Endodermal cell (in vitro differentiated cells): ENCODE measurements around the gene GPR107. TPM values are rescaled to one million over a fixed set of nuclear protein-coding genes. Genes with fewer than 3 reads are reported as not detected.

ENCODE experiments used
- DNase-seq: peaks from one replicate; pipeline ENCODE4 v3.0.0-alpha.2; 2017
- H3K27ac ChIP-seq: 2 replicates; pipeline ENCODE4 v1.5.1; 2013; ENCODE audit warnings: mild to moderate bottlenecking, low read depth, low read length, moderate library complexity
- H3K27me3 ChIP-seq: 2 replicates; pipeline ENCODE4 v1.6.1; 2013; ENCODE audit warnings: mild to moderate bottlenecking, low read length, moderate library complexity; ENCODE audit not compliant: insufficient read depth, control insufficient read depth, poor library complexity, severe bottlenecking
- H3K36me3 ChIP-seq: 2 replicates; pipeline ENCODE4 v1.7.0; 2013; ENCODE audit warnings: mild to moderate bottlenecking, low read length, moderate library complexity; ENCODE audit not compliant: control insufficient read depth, insufficient read depth
- H3K4me1 ChIP-seq: one replicate; pipeline ENCODE4 v1.7.0; 2013; ENCODE audit warnings: low read length; ENCODE audit not compliant: control insufficient read depth, insufficient read depth
- H3K4me3 ChIP-seq: 2 replicates; pipeline ENCODE4 v1.5.1; 2013; ENCODE audit warnings: mild to moderate bottlenecking, low read length, moderate library complexity
- H3K9ac ChIP-seq: 2 replicates; pipeline ENCODE4 v1.6.1; 2013; ENCODE audit warnings: mild to moderate bottlenecking, low read length, moderate library complexity; ENCODE audit not compliant: poor library complexity, severe bottlenecking; ENCODE audit errors: extremely low read depth
- H3K9me3 ChIP-seq: 2 replicates; pipeline ENCODE4 v1.6.1; 2013; ENCODE audit warnings: mild to moderate bottlenecking, low read length, moderate library complexity; ENCODE audit not compliant: control insufficient read depth
- H3K27ac Mint-ChIP-seq: 2 replicates; pipeline ENCODE4 v1.8.0; 2020; ENCODE audit warnings: mixed read lengths
- H3K27me3 Mint-ChIP-seq: 2 replicates; pipeline ENCODE4 v1.8.0; 2021; ENCODE audit warnings: mild to moderate bottlenecking, mixed read lengths; ENCODE audit not compliant: insufficient read depth
- H3K36me3 Mint-ChIP-seq: 2 replicates; pipeline ENCODE4 v1.8.0; 2020; ENCODE audit warnings: low read depth, mixed read lengths
- H3K4me1 Mint-ChIP-seq: 2 replicates; pipeline ENCODE4 v1.8.0; 2020; ENCODE audit warnings: mixed read lengths
- H3K4me3 Mint-ChIP-seq: 2 replicates; pipeline ENCODE4 v1.8.0; 2020; ENCODE audit warnings: mild to moderate bottlenecking, moderate library complexity, mixed read lengths
- H3K9me3 Mint-ChIP-seq: 2 replicates; pipeline ENCODE4 v1.8.0; 2020; ENCODE audit warnings: mild to moderate bottlenecking, mixed read lengths
- WGBS, 2 experiments: methylation state at CpG; one replicate each; pipeline versions ENCODE4 v1.1.5 to v1.1.7; 2013; ENCODE audit warnings: missing lambda C conversion rate in 2 of 2, mixed read lengths in 1 of 2; ENCODE audit not compliant: insufficient coverage in 1 of 2, insufficient read length in 1 of 2; 5-methylcytosine and 5-hydroxymethylcytosine counted together
- total RNA-seq, 2 donors: library from RNA; stranded (reverse); fragmentation: NEBNext Ultra II Directional in 1 of 2; extraction: Animal tissue kit (Norgen Biotek cat#: 25700) in 1 of 2; gene quantifications; 2 replicates in 1 of 2; 3 replicates in 1 of 2; pipeline ENCODE4 v1.2.1, GENCODE V29; 2021
- TF ChIP-seq, protein P1 (sequence below): fragments of 200-600 bp; sonication (generic); conservative IDR thresholded peaks from 2 replicates; pipeline ENCODE4 v1.5.0; 2021; ENCODE audit warnings: antibody characterized with exemption, mild to moderate bottlenecking

The GPR107 gene
- total RNA-seq, 2 donors from 2014 or later = 50.7 to 62.0 TPM

DNA sequence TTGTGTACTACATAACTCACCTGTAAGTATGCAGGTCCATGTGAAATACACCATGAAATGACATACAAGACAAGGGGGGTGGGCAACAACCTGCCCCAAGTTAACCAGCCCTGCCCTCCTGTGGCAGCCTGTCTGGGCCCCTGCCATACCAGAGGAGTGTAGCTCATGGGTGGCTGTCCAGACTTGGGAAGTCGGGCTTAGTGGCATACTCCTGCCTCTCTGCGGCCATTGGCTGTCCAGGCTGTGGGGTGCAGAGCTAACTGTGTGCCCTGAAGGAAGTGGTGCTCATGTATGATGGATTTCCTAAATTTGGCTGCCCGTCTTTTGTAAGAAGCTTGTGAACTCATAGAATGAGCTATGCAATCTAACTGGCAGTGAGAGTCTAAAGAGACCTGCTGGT, 47.0 kb downstream of the GPR107 start:
- Histone ChIP-seq H3K36me3 (peaks cover 73% of the 10 kb centered on the region), H3K4me1 (peaks cover 3% of the 10 kb centered on the region), H3K27me3 (no peaks in the 10 kb centered on the region), H3K4me3 (no peak overlapping the region), H3K27ac (no peak overlapping the region), H3K9ac (no peak overlapping the region), H3K9me3 (no peaks in the 10 kb centered on the region)
- Mint-ChIP-seq H3K4me3 (no peak overlapping the region), H3K9me3 (no peaks in the 10 kb centered on the region), H3K27me3 (no peaks in the 10 kb centered on the region), H3K27ac (no peak overlapping the region), H3K4me1 (no peaks in the 10 kb centered on the region), H3K36me3 (peaks cover 73% of the 10 kb centered on the region)
- WGBS, 2 experiments = 92 to 95% methylated on average over 3 of the region's 3 CpGs
- no peak for DNase-seq
- TF ChIP-seq, protein P1, sequence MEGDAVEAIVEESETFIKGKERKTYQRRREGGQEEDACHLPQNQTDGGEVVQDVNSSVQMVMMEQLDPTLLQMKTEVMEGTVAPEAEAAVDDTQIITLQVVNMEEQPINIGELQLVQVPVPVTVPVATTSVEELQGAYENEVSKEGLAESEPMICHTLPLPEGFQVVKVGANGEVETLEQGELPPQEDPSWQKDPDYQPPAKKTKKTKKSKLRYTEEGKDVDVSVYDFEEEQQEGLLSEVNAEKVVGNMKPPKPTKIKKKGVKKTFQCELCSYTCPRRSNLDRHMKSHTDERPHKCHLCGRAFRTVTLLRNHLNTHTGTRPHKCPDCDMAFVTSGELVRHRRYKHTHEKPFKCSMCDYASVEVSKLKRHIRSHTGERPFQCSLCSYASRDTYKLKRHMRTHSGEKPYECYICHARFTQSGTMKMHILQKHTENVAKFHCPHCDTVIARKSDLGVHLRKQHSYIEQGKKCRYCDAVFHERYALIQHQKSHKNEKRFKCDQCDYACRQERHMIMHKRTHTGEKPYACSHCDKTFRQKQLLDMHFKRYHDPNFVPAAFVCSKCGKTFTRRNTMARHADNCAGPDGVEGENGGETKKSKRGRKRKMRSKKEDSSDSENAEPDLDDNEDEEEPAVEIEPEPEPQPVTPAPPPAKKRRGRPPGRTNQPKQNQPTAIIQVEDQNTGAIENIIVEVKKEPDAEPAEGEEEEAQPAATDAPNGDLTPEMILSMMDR = no peak

DNA sequence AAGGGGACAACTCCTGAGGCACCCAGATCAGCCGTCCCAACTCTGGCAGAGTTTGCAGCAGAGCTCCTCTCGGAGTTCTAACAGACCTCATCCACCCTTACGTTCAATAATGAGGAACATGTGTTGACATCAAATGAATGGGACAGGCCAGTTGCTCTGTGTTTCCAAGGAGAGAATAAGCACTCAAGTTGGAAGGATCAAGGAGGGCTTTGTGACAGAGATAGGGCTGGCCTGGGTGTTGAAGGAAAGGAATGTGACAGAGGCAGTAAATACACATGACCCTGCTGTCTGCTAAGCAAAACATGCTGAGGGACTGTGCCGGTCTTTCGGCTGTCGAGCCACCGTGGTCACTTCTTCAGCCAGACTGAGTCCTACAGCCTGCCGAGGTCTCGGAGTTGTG, 48.2 kb downstream of the GPR107 start:
- Mint-ChIP-seq H3K4me1 (no peaks in the 10 kb centered on the region), H3K4me3 (no peak overlapping the region), H3K9me3 (no peaks in the 10 kb centered on the region), H3K36me3 (peaks cover 67% of the 10 kb centered on the region), H3K27me3 (no peaks in the 10 kb centered on the region), H3K27ac (peak overlapping the region; percentile 14)
- H3K4me1 ChIP-seq = peaks cover 3% of the 10 kb centered on the region
- TF ChIP-seq, protein P1 = no peak
- no peak for DNase-seq
- H3K36me3 ChIP-seq = peaks cover 67% of the 10 kb centered on the region
- no peak overlapping the region for H3K9ac ChIP-seq
- no peaks in the 10 kb centered on the region for H3K27me3 ChIP-seq
- H3K27ac ChIP-seq = no peak overlapping the region
- WGBS, 2 experiments = 95 to 99% methylated on average over 7 to 9 of the region's 9 CpGs
- no peaks in the 10 kb centered on the region for H3K9me3 ChIP-seq
- H3K4me3 ChIP-seq = no peak overlapping the region

DNA sequence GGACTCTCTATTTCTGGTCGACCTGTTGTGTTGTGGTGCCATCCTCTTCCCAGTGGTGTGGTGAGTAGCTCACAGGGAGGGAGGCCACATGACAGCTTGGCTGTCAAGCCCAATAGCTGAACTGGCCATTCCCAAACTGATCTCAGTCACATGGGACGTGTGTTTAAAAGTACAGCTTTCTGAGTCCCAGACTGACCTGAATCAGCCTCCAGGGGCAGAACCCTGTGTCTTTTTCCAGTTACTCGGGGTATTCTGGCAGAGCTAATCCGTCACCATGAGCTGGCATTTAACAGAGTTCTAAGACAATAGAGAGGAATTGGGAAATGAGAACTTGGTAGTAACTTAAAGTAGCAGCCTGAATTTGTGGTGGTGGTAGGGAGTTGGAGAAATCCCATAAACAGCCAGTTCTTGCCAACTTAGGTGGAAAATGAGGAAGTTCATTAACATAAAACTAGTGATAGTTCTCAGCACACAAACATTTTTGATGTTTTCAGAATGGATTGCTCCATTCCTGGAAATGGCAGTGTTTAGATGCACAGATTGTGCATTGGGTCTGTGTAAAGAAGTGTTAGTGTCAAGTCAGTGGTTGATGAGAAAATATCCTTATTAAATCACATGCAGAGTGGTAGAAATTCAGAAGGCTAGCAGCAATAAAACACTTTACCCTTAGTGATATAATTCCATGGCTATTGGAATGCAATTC, 50.9 kb downstream of the GPR107 start:
- Mint-ChIP-seq H3K27ac (no peak overlapping the region), H3K4me3 (no peak overlapping the region), H3K36me3 (peaks cover 65% of the 10 kb centered on the region), H3K9me3 (no peaks in the 10 kb centered on the region), H3K27me3 (no peaks in the 10 kb centered on the region), H3K4me1 (no peaks in the 10 kb centered on the region)
- 81 to 94% methylated on average over 4 of the region's 4 CpGs for WGBS, 2 experiments
- no peak overlapping the region for H3K9ac ChIP-seq
- peaks cover 71% of the 10 kb centered on the region for H3K36me3 ChIP-seq
- H3K27ac ChIP-seq = no peak overlapping the region
- DNase-seq = no peak
- no peaks in the 10 kb centered on the region for H3K9me3 ChIP-seq
- H3K4me1 ChIP-seq = peaks cover 3% of the 10 kb centered on the region
- H3K4me3 ChIP-seq = no peak overlapping the region
- TF ChIP-seq, protein P1 = no peak
- H3K27me3 ChIP-seq = no peaks in the 10 kb centered on the region
